GM19099 (cell line): ENCODE data around the gene CEP120.

ENCODE experiments used
- POLR2A ChIP-seq: IDR thresholded peaks from 3 replicates; pipeline ENCODE4 v1.6.1; 2011; ENCODE audit warnings: low read depth; ENCODE audit not compliant: insufficient read length; ENCODE audit errors: extremely low read depth

CEP120 gene

DNA sequence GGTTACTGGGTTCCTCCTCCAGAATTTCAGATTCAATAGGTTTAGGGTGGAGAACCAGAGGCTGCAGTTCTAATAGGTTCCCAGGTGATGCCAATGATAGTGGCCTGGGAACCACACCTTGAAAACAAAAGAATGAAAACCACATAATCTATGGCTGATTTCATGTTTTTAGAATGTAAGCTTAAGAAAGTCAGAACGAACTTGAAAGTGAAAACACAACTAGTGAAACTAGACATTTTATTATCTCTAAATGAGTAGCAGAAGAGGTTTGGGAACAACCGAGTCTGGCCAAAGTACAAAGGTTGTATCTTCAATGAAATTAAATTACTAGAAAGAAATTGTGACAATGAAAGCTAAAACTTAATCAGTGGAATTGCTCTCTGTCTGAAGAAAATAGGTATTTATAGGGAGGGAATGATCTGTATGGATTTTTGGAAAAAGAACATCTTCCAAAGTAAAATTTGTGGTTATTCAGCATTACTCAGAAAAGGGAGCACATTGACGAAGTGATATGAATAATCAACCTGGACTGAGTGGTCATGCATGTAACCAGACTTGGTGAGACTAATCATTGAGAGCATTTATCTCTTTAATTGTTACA lies 24.9 kb upstream of the CEP120 start:
- TF ChIP-seq POLR2A: no peak

DNA sequence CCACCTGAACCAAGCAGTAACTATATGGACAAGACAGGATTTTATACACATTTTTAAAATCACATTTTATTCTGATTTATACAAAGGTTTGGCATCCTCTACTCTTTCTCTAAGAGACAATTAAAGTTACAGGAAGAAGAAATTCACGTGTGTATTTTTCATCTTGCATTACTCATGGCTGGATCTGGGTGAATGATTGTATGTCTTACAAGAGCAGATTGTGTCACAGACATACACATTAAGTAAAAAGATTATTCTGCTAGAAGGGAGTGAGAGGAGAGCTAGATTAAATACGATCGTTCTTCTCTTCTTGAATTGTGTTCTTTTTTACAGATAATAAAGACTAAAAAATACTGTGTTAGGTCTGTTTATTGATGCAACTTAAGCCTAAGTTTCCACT lies 20.8 kb upstream of the CEP120 start:
- no peak for TF ChIP-seq POLR2A

DNA sequence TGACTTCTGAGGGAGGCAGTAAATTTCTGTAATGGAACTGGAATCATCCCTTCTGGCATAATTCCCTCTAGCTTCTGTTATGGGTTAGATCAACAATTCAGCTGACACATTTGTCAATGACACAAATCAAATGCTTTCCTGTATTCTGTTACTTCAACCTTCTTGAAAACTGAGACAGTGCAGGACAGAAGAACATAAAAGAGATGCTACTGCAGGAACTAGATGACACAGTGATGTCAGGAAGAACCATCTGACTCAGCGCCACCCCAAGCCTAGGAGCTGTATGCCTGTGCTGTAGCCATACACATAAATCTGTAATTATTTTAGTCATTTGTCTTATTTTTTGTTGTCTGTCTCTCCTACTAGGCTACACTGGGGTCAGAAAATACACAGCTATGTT lies 18.2 kb upstream of the CEP120 start:
- TF ChIP-seq POLR2A: no peak

DNA sequence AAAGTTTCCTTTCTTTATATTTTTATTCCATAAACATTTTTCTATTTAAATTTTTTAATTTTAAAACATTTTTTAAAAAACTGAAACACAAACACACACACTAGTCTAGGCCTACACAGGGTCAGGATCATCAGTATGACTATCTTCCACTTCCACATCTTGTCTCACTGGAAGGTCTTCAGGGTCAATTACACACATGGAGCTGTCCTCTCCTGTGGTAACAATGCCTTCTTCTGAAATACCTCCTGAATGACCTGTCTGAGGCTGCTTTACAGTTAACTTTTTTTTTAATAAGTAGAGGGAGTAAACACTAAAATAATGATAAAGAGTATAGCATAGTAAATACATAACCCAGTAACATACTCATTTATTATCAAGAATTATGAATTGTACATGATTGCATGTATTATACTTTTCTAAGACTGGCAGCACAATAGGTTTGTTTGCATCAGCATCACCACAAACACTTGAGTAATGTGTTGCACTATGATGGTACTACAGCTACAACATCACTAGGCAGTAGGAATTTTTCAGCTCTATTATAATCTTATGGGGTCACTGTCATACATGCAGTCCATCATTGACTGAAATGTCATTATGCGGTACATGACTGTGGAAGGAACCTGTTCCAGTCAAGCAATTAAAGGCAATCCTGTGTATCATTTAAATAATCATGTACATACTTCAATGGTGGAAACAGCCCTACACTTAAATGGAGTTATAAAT lies 17.4 kb upstream of the CEP120 start:
- no peak for TF ChIP-seq POLR2A

DNA sequence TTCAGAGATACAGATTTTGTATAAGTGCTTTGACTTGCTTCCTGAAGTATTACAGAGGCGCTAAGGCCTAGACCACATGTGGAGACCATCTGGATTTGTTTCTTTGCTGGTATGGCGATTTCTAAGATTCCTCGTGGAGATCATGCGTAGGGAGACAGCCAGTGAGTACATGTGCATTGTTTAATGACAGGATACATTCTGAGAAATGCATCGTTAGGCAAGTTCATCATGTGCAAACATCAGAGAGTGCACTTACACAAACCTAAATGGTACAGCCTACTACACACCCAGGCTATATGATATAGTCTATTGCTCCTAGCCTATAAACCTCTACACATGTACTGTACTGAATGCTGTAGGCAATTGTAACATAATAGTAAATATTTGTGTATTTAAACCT lies 16.5 kb upstream of the CEP120 start:
- no peak for TF ChIP-seq POLR2A

DNA sequence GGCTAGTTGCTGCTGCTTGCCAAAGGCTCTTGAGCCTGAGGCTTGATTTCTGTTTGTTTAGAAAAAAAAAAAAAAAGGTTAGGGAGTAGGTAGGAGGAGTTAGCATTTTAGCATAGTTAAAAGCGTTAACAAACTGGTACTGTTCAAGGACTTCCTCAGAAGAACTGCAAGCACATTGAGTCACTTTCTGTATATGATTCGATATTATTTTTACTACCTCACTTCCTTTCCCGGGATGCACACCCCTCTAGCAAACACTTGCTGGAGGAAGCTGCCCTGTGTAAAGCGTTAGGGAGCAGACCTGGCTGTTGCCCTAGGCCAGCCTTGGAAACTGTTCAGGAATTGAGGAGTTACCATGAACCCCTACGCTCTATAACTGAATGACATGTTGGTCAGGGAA lies 15.7 kb upstream of the CEP120 start:
- TF ChIP-seq POLR2A: no peak

DNA sequence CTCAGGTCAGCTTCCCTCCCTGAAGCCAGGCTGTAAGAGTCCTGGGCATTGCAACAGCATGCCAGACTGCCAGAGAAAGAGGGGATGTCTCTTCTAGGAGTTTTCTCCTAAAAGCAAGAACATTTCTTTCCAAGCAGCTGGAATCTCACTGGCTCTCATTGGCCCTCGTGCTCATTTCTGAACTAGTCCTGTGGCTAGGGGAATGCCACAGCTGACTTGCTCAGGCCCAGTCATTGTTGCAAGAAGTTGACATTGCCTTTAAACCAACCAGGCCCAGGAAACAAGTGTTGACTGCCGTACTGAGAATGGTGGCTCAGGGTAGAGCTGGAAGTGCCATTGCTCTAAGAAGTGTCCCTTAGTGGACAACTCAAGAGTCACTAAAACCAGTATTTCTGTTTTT lies 15.0 kb upstream of the CEP120 start:
- TF ChIP-seq POLR2A: no peak

DNA sequence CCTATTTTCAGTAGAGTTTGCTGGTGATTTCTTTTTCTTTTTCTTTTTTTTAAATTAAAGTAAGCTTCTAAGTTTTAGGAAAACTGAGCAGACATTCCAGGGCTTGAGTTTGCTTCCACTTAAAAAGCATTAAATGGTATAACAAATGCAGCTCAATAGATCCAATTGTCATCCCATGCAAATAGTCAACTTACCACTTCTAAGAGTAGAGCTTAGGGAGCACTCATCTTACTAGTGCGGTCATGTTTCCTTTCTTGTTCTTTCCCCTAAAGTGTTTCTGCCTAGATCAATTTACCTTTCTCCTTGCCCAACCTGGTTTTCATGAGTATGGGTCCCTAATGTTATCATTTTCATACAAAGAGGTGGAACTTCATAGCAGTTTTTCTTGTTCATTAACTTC lies 13.0 kb upstream of the CEP120 start:
- TF ChIP-seq POLR2A: no peak

DNA sequence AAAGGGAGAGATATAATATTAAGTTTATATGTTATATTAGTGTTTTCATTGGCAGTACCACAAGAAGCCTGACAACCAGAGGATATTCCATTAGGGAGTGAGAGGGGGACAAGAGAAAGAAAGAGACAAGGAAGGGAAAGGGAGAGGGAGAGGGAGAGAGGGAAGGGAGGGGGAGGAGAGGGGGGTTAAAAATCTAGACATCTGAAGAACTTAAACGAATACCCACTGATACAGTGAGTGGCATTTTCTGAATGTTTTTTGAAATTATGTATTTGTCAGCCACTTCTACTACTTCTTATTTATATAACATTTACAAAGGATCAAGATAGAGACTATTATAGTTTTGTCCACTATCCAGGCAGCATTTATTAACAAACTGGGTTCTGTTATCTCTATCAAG lies 11.6 kb upstream of the CEP120 start:
- no peak for TF ChIP-seq POLR2A

DNA sequence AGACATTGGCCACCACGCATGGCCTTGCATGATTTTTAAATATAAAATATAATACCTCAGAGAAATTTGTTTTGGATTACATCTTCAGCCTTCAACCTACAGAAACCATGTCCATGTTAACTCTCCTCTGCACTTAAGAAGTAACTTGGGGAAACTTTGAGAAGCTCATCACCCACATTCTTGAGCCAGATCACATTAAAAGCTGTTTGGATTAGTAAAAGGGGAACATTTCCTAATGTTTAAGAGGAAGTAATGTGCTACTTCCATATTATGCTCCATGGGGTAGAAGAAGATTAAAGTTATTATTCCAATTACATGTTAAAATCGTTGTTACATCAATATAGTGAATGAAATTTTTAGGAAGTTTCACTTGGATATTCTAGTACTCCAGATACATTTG lies 10.4 kb upstream of the CEP120 start:
- TF ChIP-seq POLR2A: no peak

DNA sequence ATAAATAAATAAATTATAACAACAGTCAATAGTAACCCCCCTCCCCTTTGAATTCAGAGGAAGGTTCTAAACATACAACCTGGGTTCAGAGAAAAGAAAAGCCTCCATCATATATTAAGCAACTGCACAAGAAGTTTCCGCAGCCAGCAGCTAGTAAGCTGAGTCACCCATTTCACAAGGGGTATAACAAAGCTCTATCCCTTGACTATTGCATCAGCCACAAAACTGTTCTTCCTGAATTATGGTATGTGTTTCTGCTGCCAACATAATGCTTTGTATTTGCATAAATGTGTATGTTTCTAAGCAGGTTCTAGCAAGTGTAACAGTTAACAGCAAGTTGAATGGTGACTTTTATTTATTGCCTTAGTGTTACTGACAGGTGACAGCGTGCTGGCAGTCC lies 6.8 kb upstream of the CEP120 start:
- no peak for TF ChIP-seq POLR2A

DNA sequence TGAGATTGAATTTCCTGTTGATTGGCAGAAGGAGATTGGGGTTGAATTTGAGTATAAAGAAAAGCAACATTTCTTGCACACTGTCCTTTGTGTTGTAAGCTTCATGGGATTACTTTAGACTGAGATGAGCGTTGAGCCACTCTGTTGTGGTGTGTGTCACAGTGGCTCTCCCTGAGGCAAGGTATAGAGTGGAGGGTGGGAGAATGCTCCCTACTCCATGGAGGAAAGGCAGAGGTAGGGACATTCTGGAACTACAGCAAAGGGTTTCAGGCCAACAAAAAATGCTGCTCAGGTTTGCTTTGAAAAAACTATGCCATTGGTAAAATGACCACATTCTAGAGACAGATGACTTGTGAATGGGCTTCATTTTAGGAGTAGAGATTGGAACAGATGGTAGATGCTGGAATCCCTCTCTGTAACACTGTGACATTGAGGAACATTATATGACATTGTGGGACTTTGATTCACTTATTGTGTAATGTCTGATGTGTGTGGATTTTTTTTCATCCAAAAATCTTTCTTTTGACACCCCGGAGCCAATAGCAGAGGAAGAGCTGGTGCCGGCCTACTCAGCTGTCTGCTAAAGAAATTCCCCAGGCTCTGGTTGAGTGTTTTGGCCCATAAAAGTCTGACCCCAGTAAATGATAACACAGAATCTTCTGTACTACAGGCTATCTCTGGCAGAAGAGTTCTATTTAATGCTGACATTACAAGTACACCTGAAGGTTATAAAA lies 6.2 kb upstream of the CEP120 start:
- TF ChIP-seq POLR2A: no peak

DNA sequence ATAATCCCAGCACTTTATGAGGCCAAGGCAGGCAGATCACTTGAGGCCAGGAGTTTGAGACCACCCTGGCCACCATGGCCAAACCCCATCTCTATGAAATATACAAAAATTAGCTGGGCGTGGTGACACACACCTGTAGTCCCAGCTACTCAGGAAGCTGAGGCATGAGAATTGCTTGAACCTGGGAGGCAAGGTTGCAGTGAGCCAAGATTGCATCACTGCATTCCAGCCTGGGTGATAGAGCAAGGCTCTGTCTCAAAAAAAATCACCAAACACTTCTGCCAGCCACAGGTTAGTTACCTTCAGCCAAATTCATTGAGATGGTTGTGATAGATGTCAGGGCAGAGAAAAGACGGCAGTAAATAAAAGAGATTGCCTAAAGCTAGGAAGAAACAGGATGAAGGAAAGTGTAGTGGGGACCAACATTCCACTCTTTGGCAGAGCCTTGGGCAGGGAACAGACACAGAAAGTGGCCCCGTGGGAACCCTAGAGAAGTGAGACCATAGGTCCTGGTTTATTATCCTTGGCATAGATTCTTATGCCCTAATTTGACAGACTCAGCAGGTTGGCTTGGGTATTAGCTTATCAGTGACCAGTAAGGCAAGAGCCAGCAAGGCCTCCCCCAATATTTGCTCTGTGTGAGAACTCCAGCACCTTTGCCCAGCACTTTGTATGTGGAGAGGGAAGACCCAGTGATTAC lies 5.5 kb upstream of the CEP120 start:
- TF ChIP-seq POLR2A: no peak

DNA sequence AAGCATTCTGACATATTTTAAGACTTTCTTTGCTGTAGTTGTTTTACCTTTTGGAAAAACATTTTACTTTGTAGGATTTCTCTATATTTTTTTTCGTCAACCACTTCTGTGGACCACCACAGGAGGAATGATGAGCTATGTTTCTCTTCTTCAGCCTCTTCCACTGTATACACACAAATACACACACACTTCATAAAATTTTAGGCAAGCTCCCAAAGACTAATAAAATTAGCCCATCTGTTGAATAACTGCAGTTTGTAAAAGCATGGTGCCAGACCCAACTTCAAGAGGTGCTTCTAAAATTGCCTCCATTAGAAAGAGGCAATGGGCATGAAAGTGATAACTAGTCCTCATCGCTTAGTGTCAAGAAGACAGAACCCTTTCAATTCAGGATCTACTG lies 4.1 kb upstream of the CEP120 start:
- TF ChIP-seq POLR2A: no peak

DNA sequence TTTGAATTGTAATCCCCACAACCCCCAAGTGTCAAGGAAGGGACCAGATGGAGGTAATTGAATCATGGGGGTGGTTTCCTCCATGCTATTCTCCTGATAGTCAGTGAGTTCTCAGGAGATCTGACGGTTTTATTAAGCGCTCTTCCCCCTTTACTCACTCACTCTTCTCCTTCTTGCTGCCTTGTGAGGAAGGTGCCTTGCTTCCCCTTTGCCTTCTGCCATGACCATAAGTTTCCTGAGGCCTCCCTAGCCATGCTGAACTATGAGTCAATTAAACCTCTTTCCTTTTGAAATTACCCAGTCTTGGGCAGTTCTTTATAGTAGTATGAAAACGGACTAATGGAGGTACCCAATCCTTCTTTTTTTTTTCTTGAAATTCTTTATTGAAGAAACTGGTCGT lies 2.2 kb upstream of the CEP120 start:
- TF ChIP-seq POLR2A: no peak

DNA sequence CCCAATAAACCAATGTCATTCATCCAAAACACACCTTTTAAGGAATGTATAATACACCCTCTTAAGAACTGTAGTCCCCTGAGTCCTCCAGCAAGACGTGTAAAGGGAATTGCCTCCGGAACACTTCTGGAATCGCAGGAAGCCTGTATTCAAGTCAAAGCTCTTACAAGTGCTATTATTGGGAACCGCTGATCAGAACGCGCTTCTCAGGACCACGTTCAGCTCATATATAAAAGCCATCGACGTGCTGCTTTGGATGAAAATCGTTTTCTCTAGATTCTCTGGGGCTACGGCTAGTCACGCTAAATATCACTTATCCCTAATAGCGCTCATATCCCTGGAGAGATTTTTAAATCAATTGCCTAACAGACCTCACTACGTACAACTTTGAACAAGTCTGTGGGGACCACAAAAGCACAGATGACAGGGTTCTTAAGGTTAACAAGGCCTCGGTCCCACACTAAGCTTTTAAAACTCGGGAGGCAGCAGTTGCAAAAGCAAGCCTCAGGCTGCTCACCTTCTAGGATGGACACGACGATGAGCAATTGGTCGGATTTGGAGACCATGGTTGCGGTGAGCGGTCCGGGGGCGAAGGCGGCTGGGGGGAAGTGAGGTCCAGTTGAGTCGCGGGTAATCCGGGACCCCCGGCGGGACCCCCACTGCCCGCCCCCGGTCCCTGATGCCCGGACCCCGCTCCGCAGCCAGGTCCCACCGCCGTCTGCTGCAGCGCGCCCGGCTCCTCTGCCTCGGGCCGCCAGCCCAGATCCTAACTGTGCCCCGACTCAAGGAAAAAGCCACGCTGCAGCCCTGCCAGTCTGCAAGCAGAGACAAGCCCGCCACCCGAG lies 548 bp downstream of the CEP120 start:
- no peak for TF ChIP-seq POLR2A

DNA sequence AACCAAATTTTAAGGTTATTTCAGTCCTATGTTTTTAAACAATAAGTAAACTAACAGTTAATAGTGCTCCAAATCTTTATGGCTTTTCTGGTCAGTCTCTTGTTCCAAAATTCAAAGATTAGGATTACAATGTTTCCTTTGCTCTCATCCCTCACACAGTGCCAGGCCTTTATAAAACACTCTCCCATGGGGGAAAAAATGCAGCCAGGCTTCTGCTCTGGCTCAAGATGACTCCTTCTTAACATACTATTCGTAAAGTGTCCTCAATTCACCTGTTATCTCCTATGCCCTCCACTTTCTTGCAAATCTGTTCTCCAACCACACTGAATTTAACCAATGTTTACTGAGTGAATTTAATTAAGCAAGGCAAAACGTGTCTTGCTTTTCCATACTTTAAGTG lies 1.4 kb downstream of the CEP120 start:
- TF ChIP-seq POLR2A: no peak
